Measurements from ENCODE around the gene GPR135. TPM values are rescaled to one million over a fixed set of nuclear protein-coding genes. Genes with fewer than 3 reads are reported as not detected.

The GPR135 gene
- total RNA-seq, 1 donor from 2014 or later: 0.91 TPM

DNA sequence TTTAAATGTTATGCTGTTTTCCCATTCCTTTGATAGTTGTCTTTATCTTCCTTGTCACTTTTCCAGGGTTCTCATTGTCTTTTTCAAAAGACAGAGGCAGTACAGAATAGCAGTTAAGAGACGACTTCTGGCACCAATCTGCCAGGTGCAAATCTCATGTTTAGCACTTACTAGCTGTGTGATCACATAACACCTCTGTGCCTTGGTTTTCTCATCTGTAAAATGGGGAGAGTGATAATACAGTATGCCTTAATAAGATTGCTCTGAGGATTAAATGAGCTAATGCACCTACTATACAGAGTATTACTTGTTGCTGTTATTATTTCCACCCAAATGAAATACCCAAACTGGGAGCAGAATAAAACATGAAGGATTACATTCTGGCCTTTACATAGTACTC lies 4.8 kb downstream of the GPR135 start:
- DNase-seq: no peak
- TF ChIP-seq, protein P1, sequence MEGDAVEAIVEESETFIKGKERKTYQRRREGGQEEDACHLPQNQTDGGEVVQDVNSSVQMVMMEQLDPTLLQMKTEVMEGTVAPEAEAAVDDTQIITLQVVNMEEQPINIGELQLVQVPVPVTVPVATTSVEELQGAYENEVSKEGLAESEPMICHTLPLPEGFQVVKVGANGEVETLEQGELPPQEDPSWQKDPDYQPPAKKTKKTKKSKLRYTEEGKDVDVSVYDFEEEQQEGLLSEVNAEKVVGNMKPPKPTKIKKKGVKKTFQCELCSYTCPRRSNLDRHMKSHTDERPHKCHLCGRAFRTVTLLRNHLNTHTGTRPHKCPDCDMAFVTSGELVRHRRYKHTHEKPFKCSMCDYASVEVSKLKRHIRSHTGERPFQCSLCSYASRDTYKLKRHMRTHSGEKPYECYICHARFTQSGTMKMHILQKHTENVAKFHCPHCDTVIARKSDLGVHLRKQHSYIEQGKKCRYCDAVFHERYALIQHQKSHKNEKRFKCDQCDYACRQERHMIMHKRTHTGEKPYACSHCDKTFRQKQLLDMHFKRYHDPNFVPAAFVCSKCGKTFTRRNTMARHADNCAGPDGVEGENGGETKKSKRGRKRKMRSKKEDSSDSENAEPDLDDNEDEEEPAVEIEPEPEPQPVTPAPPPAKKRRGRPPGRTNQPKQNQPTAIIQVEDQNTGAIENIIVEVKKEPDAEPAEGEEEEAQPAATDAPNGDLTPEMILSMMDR (IDR thresholded peaks at IDR 0.05; ENCODE audit: partially characterized antibody, unreplicated experiment): no peak
- Mint-ChIP-seq H3K9me3 (ENCODE audit: unreplicated experiment) (peaks cover 6% of the 10 kb centered on the region), H3K27ac (ENCODE audit: unreplicated experiment) (no peak overlapping the region), H3K4me3 (ENCODE audit: unreplicated experiment) (no peak overlapping the region), H3K36me3 (ENCODE audit: unreplicated experiment) (peaks cover 10% of the 10 kb centered on the region), H3K4me1 (ENCODE audit: low read depth, unreplicated experiment) (no peaks in the 10 kb centered on the region), H3K27me3 (ENCODE audit: unreplicated experiment) (no peaks in the 10 kb centered on the region)

DNA sequence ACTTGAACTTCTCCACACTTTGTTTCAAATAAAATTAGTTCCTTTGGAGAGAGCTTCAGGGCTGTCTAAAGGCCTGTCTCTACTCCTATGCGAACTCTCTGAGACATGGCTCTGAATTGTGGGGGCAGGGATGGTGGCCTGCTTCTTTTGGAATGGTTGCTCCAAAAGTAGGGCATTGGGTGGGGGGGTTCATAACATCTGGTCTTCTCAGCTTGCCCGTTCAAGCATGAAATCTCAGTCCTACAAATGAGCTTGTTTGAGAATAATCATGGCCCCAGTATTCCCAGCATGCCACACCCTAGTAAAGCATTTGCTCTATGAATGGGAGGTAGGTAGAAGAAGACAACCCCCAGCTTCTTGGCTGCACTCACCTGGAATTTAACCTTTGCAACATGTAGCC lies 6.7 kb downstream of the GPR135 start:
- Mint-ChIP-seq H3K36me3 (ENCODE audit: unreplicated experiment) (peaks cover 10% of the 10 kb centered on the region), H3K4me1 (ENCODE audit: low read depth, unreplicated experiment) (no peaks in the 10 kb centered on the region)
- no peak for DNase-seq

DNA sequence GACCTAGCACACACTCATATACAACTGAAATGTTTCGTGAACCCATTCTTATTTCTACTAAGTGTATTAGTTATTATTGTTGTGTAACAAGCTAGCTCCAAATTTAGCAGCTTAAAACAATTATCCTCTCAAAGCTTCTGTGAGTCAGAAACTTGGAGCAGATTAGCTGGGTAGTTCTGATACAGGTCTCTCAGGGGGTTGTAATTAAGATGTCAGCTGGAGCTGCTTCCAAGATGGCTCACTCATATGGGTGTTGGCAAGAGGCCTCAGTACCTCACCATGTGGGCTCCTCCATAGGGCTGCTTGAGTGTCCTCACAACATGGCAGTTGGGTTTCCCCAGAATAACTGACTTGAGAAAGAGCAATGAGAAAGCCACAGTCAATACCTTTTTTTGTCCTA lies 9.8 kb downstream of the GPR135 start:
- no peak overlapping the region for H3K4me3 Mint-ChIP-seq (ENCODE audit: unreplicated experiment)
- no peak for DNase-seq
- H3K4me1 Mint-ChIP-seq (ENCODE audit: low read depth, unreplicated experiment): no peaks in the 10 kb centered on the region
- H3K9me3 Mint-ChIP-seq (ENCODE audit: unreplicated experiment): no peaks in the 10 kb centered on the region
- no peak overlapping the region for H3K27ac Mint-ChIP-seq (ENCODE audit: unreplicated experiment)
- TF ChIP-seq, protein P1 (IDR thresholded peaks at IDR 0.05; ENCODE audit: partially characterized antibody, unreplicated experiment): no peak
- H3K27me3 Mint-ChIP-seq (ENCODE audit: unreplicated experiment): no peaks in the 10 kb centered on the region
- peaks cover 10% of the 10 kb centered on the region for H3K36me3 Mint-ChIP-seq (ENCODE audit: unreplicated experiment)

More for the DNA sequence above, 6.7 kb downstream of the GPR135 start:
- Mint-ChIP-seq H3K27ac (ENCODE audit: unreplicated experiment) (no peak overlapping the region), H3K4me3 (ENCODE audit: unreplicated experiment) (no peak overlapping the region), H3K9me3 (ENCODE audit: unreplicated experiment) (peaks cover 2% of the 10 kb centered on the region), H3K27me3 (ENCODE audit: unreplicated experiment) (no peaks in the 10 kb centered on the region)
- TF ChIP-seq, protein P1 (IDR thresholded peaks at IDR 0.05; ENCODE audit: partially characterized antibody, unreplicated experiment): no peak

DNA sequence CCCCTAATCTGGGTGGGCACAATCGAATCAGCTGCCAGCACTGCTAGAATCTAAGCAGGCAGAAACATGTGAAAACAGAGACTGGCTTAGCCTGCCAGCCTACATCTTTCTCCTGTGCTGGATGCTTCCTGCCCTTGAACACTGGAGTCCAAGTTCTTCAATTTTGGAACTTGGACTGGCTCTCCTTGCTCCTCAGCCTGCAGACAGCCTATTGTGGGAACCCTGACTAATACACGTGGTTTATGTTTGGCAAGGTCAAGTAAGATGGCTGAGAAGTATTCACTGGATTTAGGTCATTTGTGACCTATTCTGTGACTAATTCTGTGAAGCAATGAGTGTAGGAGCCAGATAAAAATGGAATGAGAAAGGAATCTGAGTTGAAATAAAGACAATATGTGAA lies 11.0 kb downstream of the GPR135 start:
- peaks cover 10% of the 10 kb centered on the region for H3K36me3 Mint-ChIP-seq (ENCODE audit: unreplicated experiment)
- H3K27me3 Mint-ChIP-seq (ENCODE audit: unreplicated experiment): no peaks in the 10 kb centered on the region
- H3K27ac Mint-ChIP-seq (ENCODE audit: unreplicated experiment): no peak overlapping the region
- TF ChIP-seq, protein P1 (IDR thresholded peaks at IDR 0.05; ENCODE audit: partially characterized antibody, unreplicated experiment): no peak
- H3K4me1 Mint-ChIP-seq (ENCODE audit: low read depth, unreplicated experiment): no peaks in the 10 kb centered on the region
- no peak overlapping the region for H3K4me3 Mint-ChIP-seq (ENCODE audit: unreplicated experiment)
- H3K9me3 Mint-ChIP-seq (ENCODE audit: unreplicated experiment): no peaks in the 10 kb centered on the region
- DNase-seq: no peak

DNA sequence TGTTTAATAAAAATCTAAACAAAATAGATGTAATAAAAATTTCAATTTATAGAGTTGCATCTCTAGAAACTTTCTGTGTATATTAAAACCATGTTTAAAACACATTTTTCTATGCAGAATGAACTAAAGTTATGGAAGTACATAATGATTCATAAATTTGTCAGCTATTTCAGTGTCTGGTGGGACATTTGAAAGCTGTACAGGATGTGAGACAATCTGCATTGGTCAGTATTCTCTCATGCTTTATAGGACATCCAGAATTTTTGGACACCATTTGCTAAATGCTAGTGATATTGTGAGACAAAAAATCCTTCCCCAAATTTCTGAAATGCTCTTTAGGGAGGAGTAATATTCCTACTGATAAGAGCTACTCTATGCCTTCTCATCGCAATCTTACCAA lies 13.3 kb downstream of the GPR135 start:
- Mint-ChIP-seq H3K4me1 (ENCODE audit: low read depth, unreplicated experiment) (no peaks in the 10 kb centered on the region), H3K36me3 (ENCODE audit: unreplicated experiment) (peaks cover under 1% of the 10 kb centered on the region), H3K9me3 (ENCODE audit: unreplicated experiment) (no peaks in the 10 kb centered on the region), H3K27me3 (ENCODE audit: unreplicated experiment) (no peaks in the 10 kb centered on the region), H3K27ac (ENCODE audit: unreplicated experiment) (no peak overlapping the region), H3K4me3 (ENCODE audit: unreplicated experiment) (no peak overlapping the region)
- TF ChIP-seq, protein P1 (IDR thresholded peaks at IDR 0.05; ENCODE audit: partially characterized antibody, unreplicated experiment): no peak
- DNase-seq: no peak
